Kidney epithelial cell (primary cell): ENCODE measurements around the gene RHPN2. TPM values are rescaled to one million over a fixed set of nuclear protein-coding genes. Genes with fewer than 3 reads are reported as not detected.

ENCODE experiments used
- DNase-seq: peaks from one replicate; pipeline ENCODE4 v3.0.0-alpha.2; 2010; ENCODE audit warnings: low read depth
- H3K27me3 ChIP-seq: 2 replicates; pipeline ENCODE4 v1.6.0; 2011; ENCODE audit warnings: low read length; ENCODE audit not compliant: control insufficient read depth, insufficient read depth
- H3K36me3 ChIP-seq: 2 replicates; pipeline ENCODE4 v1.5.1; 2011; ENCODE audit warnings: low read length; ENCODE audit not compliant: control insufficient read depth, insufficient read depth
- H3K4me3 ChIP-seq: 2 replicates; pipeline ENCODE4 v1.5.1; 2011; ENCODE audit warnings: low read depth, mild to moderate bottlenecking, control low read depth, low read length
- total RNA-seq: library from RNA; depleted of rRNA; stranded (reverse); fragments of >200 nt; gene quantifications from 2 replicates; pipeline ENCODE4 v1.2.3, GENCODE V29; 2015
- TF ChIP-seq, protein P1 (sequence below): IDR thresholded peaks from 2 replicates; pipeline ENCODE4 v1.5.1; 2011; ENCODE audit warnings: mild to moderate bottlenecking, moderate library complexity, low read length, control low read depth, inconsistent platforms; ENCODE audit not compliant: insufficient read depth, poor library complexity, severe bottlenecking

RHPN2 gene
- total RNA-seq, 1 donor from 2014 or later = 27.6 TPM

DNA sequence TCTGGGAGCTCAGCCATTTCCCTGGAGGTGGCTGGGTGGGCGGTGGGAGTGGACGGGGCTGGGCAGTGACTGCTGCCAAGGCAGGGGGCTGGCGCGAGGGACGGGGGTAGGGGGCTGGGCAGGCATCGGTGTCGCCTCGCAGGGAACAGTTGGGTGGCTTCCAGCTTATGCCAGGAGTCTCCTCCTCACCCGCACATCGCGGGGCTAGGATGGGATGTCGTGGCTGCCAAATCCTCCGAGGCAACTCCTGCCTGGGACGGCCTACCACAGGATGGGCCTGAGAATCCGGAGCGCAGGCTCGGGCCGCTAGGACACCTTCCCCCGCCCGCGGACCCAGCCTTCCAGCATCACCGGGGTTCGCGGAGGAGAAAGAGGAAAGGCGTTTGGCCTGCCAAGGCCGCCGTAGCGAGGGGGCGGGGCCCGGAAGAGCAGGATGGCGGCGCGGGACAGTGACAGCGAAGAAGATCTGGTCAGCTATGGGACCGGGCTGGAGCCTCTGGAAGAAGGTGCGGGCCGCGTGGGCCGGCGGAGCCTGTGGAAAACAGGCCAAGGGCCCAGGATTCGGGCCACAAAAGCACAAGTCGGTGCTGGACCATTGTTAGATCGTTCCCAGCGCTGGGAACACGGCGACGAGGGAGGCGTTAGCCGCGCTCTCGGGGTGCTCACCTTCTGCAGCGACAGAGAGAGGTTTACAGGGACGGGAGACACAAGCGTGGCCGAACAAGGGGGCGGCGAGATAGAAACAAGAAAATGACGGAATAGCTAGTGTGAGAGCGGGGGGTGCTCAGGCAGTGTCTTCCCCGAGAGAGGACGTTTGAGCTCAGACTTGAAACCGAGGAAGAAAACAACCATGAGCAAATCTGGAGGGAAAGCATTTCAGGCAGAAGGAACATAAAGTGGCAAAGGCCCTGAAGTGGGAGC is 16.3 kb upstream of the RHPN2 start, which contains the start of gene GPATCH1:
Gene GPATCH1 (plus strand): TSS at position 421 of the 921 bp plus-strand sequence. CDS start 13 bp downstream, at position 434.
- peak within 1 kb of the TSS; percentile 99 for H3K4me3 ChIP-seq
- no peak for DNase-seq

DNA sequence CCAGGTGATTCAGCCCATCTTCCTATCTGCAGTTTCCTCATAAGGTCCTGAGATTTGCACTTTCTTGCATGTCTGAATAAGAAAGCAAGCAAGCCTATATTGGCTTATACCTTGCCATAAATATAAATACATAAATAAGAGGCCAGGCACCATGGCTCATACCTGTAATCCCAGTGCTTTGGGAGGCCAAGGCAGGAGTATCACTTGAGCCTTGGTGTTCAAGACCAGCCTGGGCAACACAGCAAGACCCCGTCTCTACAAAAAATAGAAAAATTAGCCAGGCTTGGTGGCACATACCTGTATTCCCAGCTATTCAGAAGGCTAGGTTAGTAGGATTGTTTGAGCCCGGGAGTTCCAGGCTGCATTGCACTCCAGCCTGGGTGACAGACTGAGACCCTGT is 10.8 kb upstream of the RHPN2 start:
- TF ChIP-seq, protein P1, sequence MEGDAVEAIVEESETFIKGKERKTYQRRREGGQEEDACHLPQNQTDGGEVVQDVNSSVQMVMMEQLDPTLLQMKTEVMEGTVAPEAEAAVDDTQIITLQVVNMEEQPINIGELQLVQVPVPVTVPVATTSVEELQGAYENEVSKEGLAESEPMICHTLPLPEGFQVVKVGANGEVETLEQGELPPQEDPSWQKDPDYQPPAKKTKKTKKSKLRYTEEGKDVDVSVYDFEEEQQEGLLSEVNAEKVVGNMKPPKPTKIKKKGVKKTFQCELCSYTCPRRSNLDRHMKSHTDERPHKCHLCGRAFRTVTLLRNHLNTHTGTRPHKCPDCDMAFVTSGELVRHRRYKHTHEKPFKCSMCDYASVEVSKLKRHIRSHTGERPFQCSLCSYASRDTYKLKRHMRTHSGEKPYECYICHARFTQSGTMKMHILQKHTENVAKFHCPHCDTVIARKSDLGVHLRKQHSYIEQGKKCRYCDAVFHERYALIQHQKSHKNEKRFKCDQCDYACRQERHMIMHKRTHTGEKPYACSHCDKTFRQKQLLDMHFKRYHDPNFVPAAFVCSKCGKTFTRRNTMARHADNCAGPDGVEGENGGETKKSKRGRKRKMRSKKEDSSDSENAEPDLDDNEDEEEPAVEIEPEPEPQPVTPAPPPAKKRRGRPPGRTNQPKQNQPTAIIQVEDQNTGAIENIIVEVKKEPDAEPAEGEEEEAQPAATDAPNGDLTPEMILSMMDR = no peak
- Histone ChIP-seq H3K36me3 (no peaks in the 10 kb centered on the region), H3K4me3 (no peak overlapping the region), H3K27me3 (no peaks in the 10 kb centered on the region)
- no peak for DNase-seq

More for the DNA sequence above, 16.3 kb upstream of the RHPN2 start, which contains the start of gene GPATCH1:
- Histone ChIP-seq H3K36me3 (no peaks in the 10 kb centered on the region), H3K27me3 (no peaks in the 10 kb centered on the region)
- TF ChIP-seq, protein P1 = no peak

DNA sequence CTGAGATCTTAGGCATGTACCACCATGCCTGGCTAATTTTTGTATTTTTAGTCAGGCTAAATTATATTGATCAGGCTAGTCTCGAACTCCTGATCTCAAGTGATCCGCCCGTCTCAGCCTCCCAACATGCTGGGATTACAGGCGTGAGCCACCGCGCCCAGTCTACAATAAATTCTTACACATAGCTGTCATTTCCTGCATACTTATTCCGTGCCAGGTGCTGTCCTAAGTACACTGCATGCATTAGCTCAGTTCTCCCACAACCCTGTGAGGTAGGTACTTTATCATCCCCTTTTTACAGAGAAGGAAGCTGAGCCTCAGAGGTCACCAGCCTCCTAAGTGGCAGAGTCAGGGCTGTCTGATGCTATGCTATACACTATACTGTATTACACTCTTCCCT is 7.2 kb upstream of the RHPN2 start:
- no peak for DNase-seq
- TF ChIP-seq, protein P1 = no peak
- H3K27me3 ChIP-seq = no peaks in the 10 kb centered on the region
- H3K36me3 ChIP-seq = no peaks in the 10 kb centered on the region
- H3K4me3 ChIP-seq = no peak overlapping the region

DNA sequence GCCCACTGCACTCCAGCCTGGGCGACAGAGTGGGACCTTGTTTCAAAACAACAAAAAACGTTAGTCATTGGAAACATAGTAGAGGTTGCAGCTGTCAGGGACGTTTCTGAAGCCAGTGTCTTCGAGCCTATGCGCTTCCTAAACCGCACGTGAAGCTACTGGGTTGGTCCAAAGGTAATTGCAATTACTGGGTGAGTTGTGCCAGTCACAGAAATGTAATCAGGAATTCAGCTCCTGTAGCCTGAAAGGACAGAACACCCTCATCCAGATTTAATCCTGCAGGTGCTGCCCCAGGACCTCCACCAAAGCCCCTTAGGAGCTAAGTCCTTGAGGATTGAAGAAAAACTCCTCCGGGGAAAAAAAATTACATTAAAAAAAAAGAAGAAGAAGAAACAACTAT is 2.4 kb upstream of the RHPN2 start:
- no peak for DNase-seq
- no peaks in the 10 kb centered on the region for H3K27me3 ChIP-seq
- TF ChIP-seq, protein P1 = no peak

DNA sequence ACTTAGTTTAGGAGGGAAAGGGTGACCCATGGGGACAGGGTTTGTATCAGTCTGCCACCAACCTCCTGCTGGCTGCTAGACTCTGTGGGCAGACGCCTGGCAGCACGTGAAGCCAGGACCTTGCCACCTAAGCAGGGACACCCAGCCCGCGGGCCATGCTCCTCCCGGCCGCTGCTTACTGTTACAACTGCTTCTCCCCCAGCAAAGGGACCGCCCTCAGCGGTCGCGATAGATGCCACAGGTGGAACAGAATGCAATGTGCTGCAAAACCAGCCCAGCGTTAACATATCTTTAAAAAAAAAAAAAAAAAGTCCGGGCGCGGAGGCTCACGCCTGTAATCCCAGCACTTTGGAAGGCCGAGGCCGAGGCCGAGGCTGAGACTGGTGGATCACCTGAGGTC is 1.9 kb upstream of the RHPN2 start:
- H3K27me3 ChIP-seq = no peaks in the 10 kb centered on the region
- no peak overlapping the region for H3K4me3 ChIP-seq
- H3K36me3 ChIP-seq = no peaks in the 10 kb centered on the region
- TF ChIP-seq, protein P1 = no peak
- DNase-seq = no peak

More for the DNA sequence above, 2.4 kb upstream of the RHPN2 start:
- no peaks in the 10 kb centered on the region for H3K36me3 ChIP-seq
- no peak overlapping the region for H3K4me3 ChIP-seq
